ENCODE results near the gene RTN1. TPM values are rescaled to one million over a fixed set of nuclear protein-coding genes. Genes with fewer than 3 reads are reported as not detected.

RTN1 gene
- total and polyA plus RNA-seq, 9 of the 15 experiments (the other 6 are each of a cell fraction or from before 2014, with no cell fraction given), result 0.03 to 0.09 TPM; not detected in 7

DNA sequence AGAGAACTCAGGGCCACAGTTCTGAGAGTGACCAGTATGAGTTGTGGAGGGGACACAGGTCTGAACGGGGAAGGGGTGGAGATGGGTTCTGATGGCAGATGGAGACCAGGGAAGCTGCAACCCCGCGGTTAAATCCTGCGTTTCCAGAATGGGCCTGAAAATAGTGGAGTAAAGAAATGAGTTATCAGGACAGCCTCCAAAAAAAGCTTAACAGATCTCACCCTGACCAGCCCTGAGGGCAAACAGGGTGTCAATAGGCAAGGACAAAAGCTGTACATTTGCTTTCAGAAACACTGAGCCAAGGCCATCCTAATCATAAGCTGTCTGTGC is 555 bp upstream of the RTN1 start (continued):
- TF ChIP-seq ZNF277 (CRISPR knock-in tag; IDR thresholded peaks at IDR 0.05; ENCODE audit: borderline replicate concordance), result no peak

DNA sequence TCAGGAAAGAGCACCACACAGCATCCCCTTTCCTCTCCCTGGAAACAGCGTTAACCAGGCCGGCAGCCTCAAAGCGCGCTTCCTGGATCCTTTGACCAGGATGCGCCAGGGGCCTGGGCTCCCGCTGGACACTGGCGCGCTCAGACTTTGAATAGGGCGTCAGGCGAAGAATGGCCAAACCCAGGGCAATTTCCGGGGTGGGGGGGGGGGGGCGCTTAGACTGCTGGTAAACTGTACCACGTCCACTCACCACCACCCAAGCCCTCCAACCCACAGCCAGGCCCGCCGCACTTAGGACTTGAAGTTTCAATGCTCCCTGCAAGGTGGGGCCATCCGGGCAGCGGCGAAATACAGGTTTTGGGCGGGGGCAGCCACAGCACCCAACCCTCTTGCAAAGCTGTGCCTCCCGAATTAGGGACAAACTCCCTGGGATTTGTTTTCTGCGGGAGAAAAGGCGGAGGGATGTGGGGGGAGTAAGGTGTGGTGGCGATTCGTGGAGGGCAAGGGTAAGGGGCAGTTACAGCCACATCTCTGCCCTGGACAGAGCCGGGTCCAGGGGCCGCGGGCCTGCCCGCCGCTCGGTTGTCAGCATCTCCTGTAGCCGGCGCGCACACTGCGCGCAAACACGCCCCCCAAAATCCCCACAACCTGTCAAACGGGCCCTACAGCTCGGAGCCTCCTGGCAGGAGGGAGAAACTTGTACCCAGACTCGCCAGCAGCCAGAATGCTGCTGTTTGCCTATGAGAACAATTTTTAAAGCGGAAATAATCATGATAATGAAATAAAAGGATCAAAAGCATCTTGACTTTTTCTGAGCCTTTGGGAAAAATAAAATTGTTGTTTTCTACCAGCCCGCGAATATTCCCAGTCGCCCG is 958 bp downstream of the RTN1 start:
- POLR2A ChIA-PET, result no interaction called here
- Histone ChIP-seq H3K9me3 (replicated peaks; ENCODE audit: control insufficient read depth, insufficient read depth, low read depth, low read length) (no peaks in the 10 kb centered on the region), H3K4me1 (replicated peaks in 1 of 2; ENCODE audit: control insufficient read depth in 2 of 2, insufficient read depth in 2 of 2, low read length in 2 of 2) (peaks cover 0 to 9% of the 10 kb centered on the region in 2 experiments; a peak in 1 of 5 replicates), H2AFZ (ENCODE audit: low read depth, low read length) (no peak overlapping the region), H3K4me3 (no peak overlapping the region), H3K27me3 (ENCODE audit: control insufficient read depth in 2 of 2, insufficient read depth in 2 of 2, low read length in 2 of 2) (peaks cover 0 to 8% of the 10 kb centered on the region in 2 experiments; a peak in 2 of 5 replicates), H3K27ac (ENCODE audit: extremely low read depth, low read depth, low read length) (no peak overlapping the region), H3K9me1 (ENCODE audit: control insufficient read depth, insufficient read depth, low read length) (no peaks in the 10 kb centered on the region), H3K79me2 (ENCODE audit: control insufficient read depth, insufficient read depth, low read length) (no peaks in the 10 kb centered on the region), H3K4me2 (ENCODE audit: insufficient read depth, low read length) (no peak overlapping the region), H4K20me1 (replicated peaks; ENCODE audit: control insufficient read depth, insufficient read depth, low read length) (no peaks in the 10 kb centered on the region), H3K9ac (ENCODE audit: insufficient read depth in 1 of 2, low read depth in 2 of 2, low read length in 2 of 2) (no peak overlapping the region), H3K36me3 (ENCODE audit: control insufficient read depth, insufficient read depth, low read length) (no peaks in the 10 kb centered on the region)
- intact Hi-C loops (cut with micrococcal nuclease), result no loop called here
- FAIRE-seq, result no peak
- TF ChIP-seq, protein P1, sequence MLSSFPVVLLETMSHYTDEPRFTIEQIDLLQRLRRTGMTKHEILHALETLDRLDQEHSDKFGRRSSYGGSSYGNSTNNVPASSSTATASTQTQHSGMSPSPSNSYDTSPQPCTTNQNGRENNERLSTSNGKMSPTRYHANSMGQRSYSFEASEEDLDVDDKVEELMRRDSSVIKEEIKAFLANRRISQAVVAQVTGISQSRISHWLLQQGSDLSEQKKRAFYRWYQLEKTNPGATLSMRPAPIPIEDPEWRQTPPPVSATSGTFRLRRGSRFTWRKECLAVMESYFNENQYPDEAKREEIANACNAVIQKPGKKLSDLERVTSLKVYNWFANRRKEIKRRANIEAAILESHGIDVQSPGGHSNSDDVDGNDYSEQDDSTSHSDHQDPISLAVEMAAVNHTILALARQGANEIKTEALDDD (IDR thresholded peaks at IDR 0.05), result no peak
- TF ChIP-seq SRSF3 (IDR thresholded peaks at IDR 0.05; ENCODE audit: insufficient read depth, low read length), result no peak
- DNase-seq (ENCODE audit: extremely low read depth in 1 of 4, low spot score in 3 of 4), result no peak
- 1% methylated on average over 15 of the region's 44 CpGs for WGBS (ENCODE audit: insufficient coverage, low coverage, missing lambda C conversion rate)
- BruUV-seq (replicated peaks), result no TSS peak
- no peak for ATAC-seq
- in situ Hi-C loops (cut with MboI), result no loop called here
- CTCF ChIA-PET (ENCODE audit: low intra/inter-chr PET ratio), result no interaction called here

Measured in K562 (cell line).